Mesothelial cell of epicardium (in vitro differentiated cells): ENCODE results near the gene PIRT. TPM values are rescaled to one million over a fixed set of nuclear protein-coding genes. Genes with fewer than 3 reads are reported as not detected.

Experiments
- DNase-seq, 2 experiments: peaks; one replicate each; pipeline ENCODE4 v3.0.0; 2021; ENCODE audit warnings: low spot score in 2 of 2; ENCODE audit not compliant: unreplicated experiment in 2 of 2
- H3K27ac Mint-ChIP-seq: 2 replicates; pipeline ENCODE4 v1.8.0; 2021; ENCODE audit warnings: mixed read lengths
- H3K27me3 Mint-ChIP-seq: 2 replicates; pipeline ENCODE4 v1.8.0; 2021; ENCODE audit warnings: low read depth, mixed read lengths
- H3K36me3 Mint-ChIP-seq: 2 replicates; pipeline ENCODE4 v1.8.0; 2021; ENCODE audit warnings: mixed read lengths
- H3K4me1 Mint-ChIP-seq: 2 replicates; pipeline ENCODE4 v1.8.0; 2021; ENCODE audit warnings: mixed read lengths
- H3K4me3 Mint-ChIP-seq: 2 replicates; pipeline ENCODE4 v1.8.0; 2021; ENCODE audit warnings: mild to moderate bottlenecking, moderate library complexity, mixed read lengths
- H3K9me3 Mint-ChIP-seq: 2 replicates; pipeline ENCODE4 v1.8.0; 2021; ENCODE audit warnings: mixed read lengths
- total RNA-seq: library from RNA; stranded (reverse); gene quantifications from 3 replicates; pipeline ENCODE4 v1.2.1, GENCODE V29; 2021
- TF ChIP-seq, protein P1 (sequence below): fragments of 200-600 bp; sonication (generic); IDR thresholded peaks from one replicate; pipeline ENCODE4 v1.5.0; 2021; ENCODE audit warnings: antibody characterized with exemption; ENCODE audit not compliant: unreplicated experiment

Gene PIRT
- total RNA-seq, 1 donor from 2014 or later = not detected

- H3K4me1 Mint-ChIP-seq = peaks cover 2% of the 10 kb centered on the region
- H3K27me3 Mint-ChIP-seq = no peaks in the 10 kb centered on the region
Observed at GRCh38 chr17:10793256-10793655, 44.6 kb downstream of the PIRT start.

DNA sequence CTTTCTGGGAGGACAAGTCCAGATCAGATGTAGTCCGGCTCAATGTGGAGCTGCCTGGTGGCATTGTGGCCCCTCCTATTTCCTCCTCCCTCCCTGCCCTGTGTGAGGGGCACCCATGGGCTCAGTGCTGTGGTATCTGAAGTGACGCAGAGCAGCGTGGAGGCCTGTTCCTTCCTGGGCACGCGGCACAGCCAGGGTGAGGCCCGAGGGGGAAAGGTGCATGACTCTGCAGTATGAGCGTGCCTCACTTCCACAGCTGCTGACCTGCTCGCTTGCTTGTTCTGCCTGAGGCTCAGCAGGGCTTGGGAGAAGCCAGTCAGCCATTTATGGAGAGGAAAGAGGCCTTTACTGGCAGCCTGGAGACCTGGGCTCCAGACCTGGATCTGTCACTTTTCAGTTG is 45.7 kb downstream of the PIRT start:
- H3K36me3 Mint-ChIP-seq = no peaks in the 10 kb centered on the region
- TF ChIP-seq, protein P1, sequence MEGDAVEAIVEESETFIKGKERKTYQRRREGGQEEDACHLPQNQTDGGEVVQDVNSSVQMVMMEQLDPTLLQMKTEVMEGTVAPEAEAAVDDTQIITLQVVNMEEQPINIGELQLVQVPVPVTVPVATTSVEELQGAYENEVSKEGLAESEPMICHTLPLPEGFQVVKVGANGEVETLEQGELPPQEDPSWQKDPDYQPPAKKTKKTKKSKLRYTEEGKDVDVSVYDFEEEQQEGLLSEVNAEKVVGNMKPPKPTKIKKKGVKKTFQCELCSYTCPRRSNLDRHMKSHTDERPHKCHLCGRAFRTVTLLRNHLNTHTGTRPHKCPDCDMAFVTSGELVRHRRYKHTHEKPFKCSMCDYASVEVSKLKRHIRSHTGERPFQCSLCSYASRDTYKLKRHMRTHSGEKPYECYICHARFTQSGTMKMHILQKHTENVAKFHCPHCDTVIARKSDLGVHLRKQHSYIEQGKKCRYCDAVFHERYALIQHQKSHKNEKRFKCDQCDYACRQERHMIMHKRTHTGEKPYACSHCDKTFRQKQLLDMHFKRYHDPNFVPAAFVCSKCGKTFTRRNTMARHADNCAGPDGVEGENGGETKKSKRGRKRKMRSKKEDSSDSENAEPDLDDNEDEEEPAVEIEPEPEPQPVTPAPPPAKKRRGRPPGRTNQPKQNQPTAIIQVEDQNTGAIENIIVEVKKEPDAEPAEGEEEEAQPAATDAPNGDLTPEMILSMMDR = no peak
- no peak overlapping the region for H3K27ac Mint-ChIP-seq
- H3K4me3 Mint-ChIP-seq = no peak overlapping the region
- no peak for DNase-seq
- peaks cover 2% of the 10 kb centered on the region for H3K4me1 Mint-ChIP-seq
- H3K27me3 Mint-ChIP-seq = no peaks in the 10 kb centered on the region
- H3K9me3 Mint-ChIP-seq = no peaks in the 10 kb centered on the region

More at GRCh38 chr17:10793256-10793655, 44.6 kb downstream of the PIRT start:
- no peaks in the 10 kb centered on the region for H3K36me3 Mint-ChIP-seq
- no peak for DNase-seq
- TF ChIP-seq, protein P1 = no peak
- H3K9me3 Mint-ChIP-seq = no peaks in the 10 kb centered on the region
- no peak overlapping the region for H3K4me3 Mint-ChIP-seq
- H3K27ac Mint-ChIP-seq = no peak overlapping the region

DNA sequence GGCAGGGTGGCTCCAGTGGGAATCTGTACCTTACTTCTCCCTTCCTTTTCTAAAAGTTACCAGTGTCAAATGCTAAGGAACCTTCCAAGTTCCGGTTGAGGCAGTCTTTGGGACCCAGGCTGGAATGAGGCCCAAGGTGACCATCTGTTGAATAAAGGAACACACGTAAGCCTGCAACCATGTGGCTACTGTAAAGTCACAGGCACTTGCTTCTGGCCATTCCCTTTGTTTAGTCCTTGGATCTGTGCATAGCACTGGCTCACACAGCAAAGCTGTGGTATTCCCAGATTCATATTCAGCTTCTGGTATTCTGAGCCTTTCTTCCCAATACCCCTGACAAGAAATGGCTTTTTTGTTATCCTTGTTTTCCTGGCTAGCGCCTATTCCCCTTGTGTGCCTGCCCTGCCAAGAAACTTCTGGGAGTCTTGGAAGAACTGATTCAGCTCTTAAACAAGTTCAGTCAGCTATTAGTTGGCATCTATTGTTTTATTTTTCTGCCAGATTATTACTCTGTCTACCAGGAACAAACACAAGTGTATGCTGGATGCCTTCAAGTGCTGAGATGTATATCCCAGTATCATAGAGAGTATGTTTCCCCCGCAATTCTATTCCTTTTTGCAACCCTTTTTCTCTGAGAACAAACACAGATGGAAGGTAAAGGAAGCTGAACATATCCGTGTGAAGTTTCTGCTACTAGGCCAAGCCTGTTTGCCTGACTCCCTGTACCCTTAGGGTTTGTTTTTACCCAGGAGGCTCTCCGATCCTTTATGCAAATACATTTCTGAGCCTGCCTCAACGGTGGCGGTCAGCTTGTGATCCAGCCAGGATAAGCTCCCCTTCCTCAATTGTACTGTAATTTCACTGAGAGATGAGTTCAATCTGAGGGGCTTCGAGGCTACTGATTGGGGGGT is 47.1 kb downstream of the PIRT start:
- no peaks in the 10 kb centered on the region for H3K9me3 Mint-ChIP-seq
- H3K27ac Mint-ChIP-seq = no peak overlapping the region
- H3K4me3 Mint-ChIP-seq = no peak overlapping the region
- H3K4me1 Mint-ChIP-seq = peaks cover 2% of the 10 kb centered on the region
- no peak for DNase-seq
- H3K36me3 Mint-ChIP-seq = no peaks in the 10 kb centered on the region
- TF ChIP-seq, protein P1 = no peak
- no peaks in the 10 kb centered on the region for H3K27me3 Mint-ChIP-seq

DNA sequence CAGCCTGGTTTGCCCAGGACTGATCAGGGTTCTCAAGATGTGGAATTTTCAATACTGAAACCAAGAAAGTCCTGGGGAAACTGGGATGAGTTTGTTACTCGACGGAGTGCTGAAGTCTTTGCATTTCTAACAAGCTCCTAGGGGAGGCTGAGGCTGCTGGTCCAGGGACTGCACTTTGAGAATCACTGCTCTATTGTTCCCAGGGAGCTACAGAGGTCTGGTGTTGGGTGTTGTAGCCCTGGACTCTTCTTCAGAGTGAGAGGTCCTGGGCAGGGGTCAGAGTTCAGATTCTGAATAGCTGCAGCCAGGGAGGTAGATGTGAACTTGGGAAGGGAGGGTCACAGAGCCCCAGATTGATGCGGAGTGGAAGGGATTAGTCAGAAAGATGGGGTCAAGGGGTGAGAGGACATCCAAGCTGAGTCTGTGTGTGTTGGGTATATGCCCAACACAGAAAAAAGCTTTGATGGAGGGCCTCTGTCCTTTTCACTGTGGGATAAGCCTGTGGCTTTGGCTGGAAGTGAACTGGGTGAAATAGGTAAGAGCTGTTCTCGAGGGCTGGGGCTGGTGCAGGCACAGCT is 48.1 kb downstream of the PIRT start:
- TF ChIP-seq, protein P1 = no peak
- no peak for DNase-seq
- H3K4me1 Mint-ChIP-seq = peaks cover 2% of the 10 kb centered on the region

GRCh38 chr17:10787306-10788045 is 50.4 kb downstream of the PIRT start:
- Mint-ChIP-seq H3K4me1 (no peaks in the 10 kb centered on the region), H3K4me3 (no peak overlapping the region), H3K27ac (no peak overlapping the region), H3K27me3 (peaks cover 3% of the 10 kb centered on the region), H3K36me3 (no peaks in the 10 kb centered on the region), H3K9me3 (peaks cover 8% of the 10 kb centered on the region)
- TF ChIP-seq, protein P1 = no peak
- no peak for DNase-seq

More for the DNA sequence above, 48.1 kb downstream of the PIRT start:
- Mint-ChIP-seq H3K4me3 (no peak overlapping the region), H3K27me3 (peaks cover 2% of the 10 kb centered on the region), H3K36me3 (no peaks in the 10 kb centered on the region), H3K27ac (no peak overlapping the region), H3K9me3 (no peaks in the 10 kb centered on the region)
